DND-41 (cell line): Measurements from ENCODE around the gene PARM1.

Experiments
- ATAC-seq: fragments of 200-7000 bp; cut with Tn5 transposase; 3 replicates; pipeline ENCODE4 v1.9.1; 2021; ENCODE audit warnings: low read depth; ENCODE audit not compliant: insufficient read depth
- DNase-seq: peaks from one replicate; pipeline ENCODE4 v3.0.0-alpha.2; 2020
- H2AFZ ChIP-seq: 2 replicates; pipeline ENCODE4 v1.6.0; 2012; ENCODE audit warnings: low read depth, low read length
- H3K27ac ChIP-seq: 2 replicates; pipeline ENCODE4 v1.5.1; 2012; ENCODE audit warnings: low read length, inconsistent platforms
- H3K27me3 ChIP-seq: fragments of 200-600 bp; sonication (generic); 2 replicates; pipeline ENCODE4 v1.6.0; 2012; ENCODE audit warnings: low read length, mild to moderate bottlenecking, inconsistent platforms; ENCODE audit not compliant: insufficient read depth, poor library complexity
- H3K36me3 ChIP-seq: 2 replicates; pipeline ENCODE4 v1.5.1; 2012; ENCODE audit warnings: low read length, inconsistent platforms; ENCODE audit not compliant: insufficient read depth
- H3K4me1 ChIP-seq: 2 replicates; pipeline ENCODE4 v1.5.1; 2012; ENCODE audit warnings: mild to moderate bottlenecking, low read length; ENCODE audit not compliant: insufficient read depth
- H3K4me2 ChIP-seq: 2 replicates; pipeline ENCODE4 v1.6.0; 2012; ENCODE audit warnings: mild to moderate bottlenecking, moderate library complexity, low read length, inconsistent platforms; ENCODE audit not compliant: insufficient read depth
- H3K4me3 ChIP-seq, 2 experiments: fragments of 200-600 bp in 1 of 2; shearing (Covaris generic) in 1 of 2; 2 replicates each; pipeline ENCODE4 v1.5.1; 2012 to 2016; ENCODE audit warnings: inconsistent platforms in 2 of 2, low read length in 2 of 2, mild to moderate bottlenecking in 2 of 2, low read depth in 1 of 2, moderate library complexity in 1 of 2
- H3K79me2 ChIP-seq: 2 replicates; pipeline ENCODE4 v1.6.0; 2012; ENCODE audit warnings: low read length, inconsistent platforms; ENCODE audit not compliant: insufficient read depth
- H3K9ac ChIP-seq: 2 replicates; pipeline ENCODE4 v1.6.0; 2012; ENCODE audit warnings: low read depth, mild to moderate bottlenecking, inconsistent platforms, low read length, moderate library complexity
- H3K9me3 ChIP-seq: 2 replicates; pipeline ENCODE4 v1.5.1; 2012; ENCODE audit warnings: low read length, moderate library complexity, mild to moderate bottlenecking, inconsistent platforms; ENCODE audit not compliant: insufficient read depth, severe bottlenecking
- H4K20me1 ChIP-seq: 2 replicates; pipeline ENCODE4 v1.6.0; 2012; ENCODE audit warnings: low read length; ENCODE audit not compliant: insufficient read depth
- CTCF ChIP-seq: IDR thresholded peaks from 2 replicates; pipeline ENCODE4 v1.5.1; 2012; ENCODE audit warnings: borderline replicate concordance, low read length, moderate library complexity, mild to moderate bottlenecking; ENCODE audit not compliant: poor library complexity, severe bottlenecking; ENCODE audit errors: extremely low read depth
- EZH2 ChIP-seq: IDR thresholded peaks from 3 replicates; pipeline ENCODE4 v1.6.1; 2012; ENCODE audit warnings: borderline replicate concordance, low read depth, mild to moderate bottlenecking, moderate library complexity, low read length, inconsistent platforms; ENCODE audit not compliant: severe bottlenecking

The PARM1 gene

GRCh38 chr4:75046641-75047040, 113.7 kb downstream of the PARM1 start:
- H3K36me3 ChIP-seq, result no peaks in the 10 kb centered on the region
- H3K27ac ChIP-seq, result no peak overlapping the region
- ATAC-seq, result no peak
- H3K4me3 ChIP-seq, result no peak overlapping the region
- DNase-seq, result no peak
- no peak overlapping the region for H3K4me2 ChIP-seq
- no peaks in the 10 kb centered on the region for H3K9me3 ChIP-seq
- no peaks in the 10 kb centered on the region for H3K27me3 ChIP-seq
- TF ChIP-seq EZH2 (no peak), CTCF (no peak)
- no peak overlapping the region for H2AFZ ChIP-seq
- no peak overlapping the region for H3K9ac ChIP-seq
- no peaks in the 10 kb centered on the region for H4K20me1 ChIP-seq
- no peaks in the 10 kb centered on the region for H3K79me2 ChIP-seq
- no peaks in the 10 kb centered on the region for H3K4me1 ChIP-seq

DNA sequence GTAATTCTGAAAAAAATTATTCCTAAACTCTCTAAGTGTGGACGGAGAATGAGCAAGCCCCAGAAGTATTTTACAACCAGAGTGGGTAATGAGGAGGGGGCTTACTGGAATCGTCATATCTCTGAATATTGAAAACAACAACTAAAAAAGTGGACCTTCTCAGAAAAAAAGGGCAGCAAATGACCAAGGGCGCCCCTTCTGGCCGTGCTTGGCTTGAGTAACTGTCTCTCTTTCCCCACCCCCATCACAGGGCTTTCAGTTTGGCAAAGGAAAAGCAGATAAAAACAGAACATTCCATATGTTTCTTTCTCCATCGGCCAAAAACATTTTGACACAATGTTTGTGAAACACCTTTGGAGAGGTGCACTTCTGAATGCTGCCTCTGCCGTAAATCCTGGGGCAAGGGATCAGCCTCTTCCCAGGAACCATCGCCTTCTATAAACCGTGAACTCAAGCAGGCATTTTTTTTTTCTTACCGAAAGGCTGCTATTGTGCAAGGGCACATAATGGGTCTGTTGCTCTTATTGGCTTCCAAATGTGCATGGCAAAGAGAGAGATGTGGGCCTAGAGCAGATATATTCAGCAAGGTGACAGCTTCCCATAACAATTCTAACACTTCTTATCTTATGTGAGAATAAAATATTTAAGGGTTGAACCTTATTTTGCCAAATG, 115.4 kb downstream of the PARM1 start:
- Histone ChIP-seq H3K4me1 (no peaks in the 10 kb centered on the region), H3K27me3 (no peaks in the 10 kb centered on the region), H4K20me1 (no peaks in the 10 kb centered on the region), H3K9me3 (no peaks in the 10 kb centered on the region), H3K4me3 (no peak overlapping the region), H3K79me2 (no peaks in the 10 kb centered on the region), H2AFZ (no peak overlapping the region), H3K4me2 (no peak overlapping the region), H3K36me3 (no peaks in the 10 kb centered on the region), H3K9ac (no peak overlapping the region), H3K27ac (no peak overlapping the region)
- DNase-seq, result no peak
- TF ChIP-seq CTCF (peak; percentile 5), EZH2 (no peak)
- ATAC-seq, result no peak

DNA sequence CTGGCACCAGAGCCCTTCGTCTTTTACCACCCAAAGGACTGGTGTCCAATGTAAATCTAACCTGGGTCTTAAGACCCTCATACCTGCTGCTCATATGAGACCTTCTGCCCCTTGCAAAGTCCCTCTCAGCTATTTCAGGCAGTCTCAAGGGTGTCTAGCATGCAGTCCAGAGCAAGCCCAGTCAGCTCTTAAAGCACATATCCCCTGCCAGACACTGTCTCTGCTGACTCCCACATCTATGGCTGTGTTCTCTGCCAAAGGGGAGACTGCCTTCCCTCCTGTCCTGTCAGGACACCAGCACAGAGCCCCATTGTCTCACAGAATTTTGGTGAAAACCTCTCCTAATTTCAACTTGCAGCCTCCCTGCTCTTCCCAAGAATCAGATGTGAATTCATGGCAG, 118.5 kb downstream of the PARM1 start:
- DNase-seq (no peak), ATAC-seq (no peak)
- Histone ChIP-seq H3K4me2 (no peak overlapping the region), H3K9ac (no peak overlapping the region), H3K27me3 (no peaks in the 10 kb centered on the region), H4K20me1 (no peaks in the 10 kb centered on the region), H2AFZ (no peak overlapping the region), H3K4me3 (no peak overlapping the region), H3K36me3 (no peaks in the 10 kb centered on the region), H3K9me3 (no peaks in the 10 kb centered on the region), H3K27ac (no peak overlapping the region), H3K4me1 (no peaks in the 10 kb centered on the region), H3K79me2 (no peaks in the 10 kb centered on the region)
- TF ChIP-seq CTCF (no peak), EZH2 (no peak)

DNA sequence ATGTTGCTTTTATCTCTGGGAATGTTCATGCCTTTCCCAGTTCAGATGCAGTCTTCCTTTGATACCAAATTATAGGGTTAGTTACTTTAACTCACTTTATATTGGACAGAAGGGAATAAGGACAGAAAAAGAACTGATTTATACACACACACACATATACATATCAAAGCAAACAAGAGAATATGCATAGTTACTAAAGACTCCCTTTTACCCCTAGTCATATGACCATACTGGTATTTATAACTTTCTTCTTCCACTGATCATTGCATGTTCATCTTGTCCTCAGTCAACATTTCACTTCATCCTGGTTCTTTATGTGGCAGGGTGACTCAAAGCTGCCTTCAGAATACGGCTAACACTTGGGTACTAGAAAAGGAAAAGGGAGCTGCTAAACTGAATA, 120.4 kb downstream of the PARM1 start:
- H3K27me3 ChIP-seq, result no peaks in the 10 kb centered on the region
- no peak overlapping the region for H3K4me2 ChIP-seq
- H3K4me3 ChIP-seq, result no peak overlapping the region
- no peaks in the 10 kb centered on the region for H3K36me3 ChIP-seq
- no peak for TF ChIP-seq CTCF
- no peak for TF ChIP-seq EZH2
- no peak overlapping the region for H3K27ac ChIP-seq
- H4K20me1 ChIP-seq, result no peaks in the 10 kb centered on the region
- no peaks in the 10 kb centered on the region for H3K9me3 ChIP-seq
- no peaks in the 10 kb centered on the region for H3K4me1 ChIP-seq
- H3K79me2 ChIP-seq, result no peaks in the 10 kb centered on the region
- no peak overlapping the region for H3K9ac ChIP-seq
- no peak for ATAC-seq
- H2AFZ ChIP-seq, result no peak overlapping the region
- no peak for DNase-seq
